Measurements from ENCODE around the gene C13orf46. TPM values are rescaled to one million over a fixed set of nuclear protein-coding genes. Genes with fewer than 3 reads are reported as not detected.

The C13orf46 gene
- polyA plus RNA-seq, 1 donor, result 0.10 TPM

GRCh38 chr13:113939129-113939943 lies 34.5 kb downstream of the C13orf46 start:
- DNase-seq, result no peak

- DNase-seq, result no peak
Observed at GRCh38 chr13:113938716-113939115, 35.2 kb downstream of the C13orf46 start.

DNA sequence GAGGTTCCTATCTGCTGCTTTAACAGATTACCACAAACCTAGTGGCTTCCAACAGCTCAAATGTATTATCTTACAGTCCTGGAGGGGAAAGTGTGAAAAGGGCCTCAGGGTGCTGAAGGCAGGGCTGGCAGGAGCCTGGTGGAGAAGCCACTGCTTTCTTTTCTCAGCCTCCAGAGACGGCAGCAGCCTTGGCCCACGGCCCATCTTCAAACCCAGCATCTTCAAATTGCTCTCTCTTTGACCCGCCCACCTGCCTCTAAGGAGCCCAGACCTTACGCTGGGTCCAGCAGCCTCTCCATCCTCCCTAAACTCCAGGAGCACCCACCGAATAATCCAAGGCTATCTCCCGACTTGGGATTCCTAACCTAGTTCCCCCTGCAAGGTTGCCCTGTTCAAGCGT lies 35.6 kb downstream of the C13orf46 start:
- no peak for DNase-seq

DNA sequence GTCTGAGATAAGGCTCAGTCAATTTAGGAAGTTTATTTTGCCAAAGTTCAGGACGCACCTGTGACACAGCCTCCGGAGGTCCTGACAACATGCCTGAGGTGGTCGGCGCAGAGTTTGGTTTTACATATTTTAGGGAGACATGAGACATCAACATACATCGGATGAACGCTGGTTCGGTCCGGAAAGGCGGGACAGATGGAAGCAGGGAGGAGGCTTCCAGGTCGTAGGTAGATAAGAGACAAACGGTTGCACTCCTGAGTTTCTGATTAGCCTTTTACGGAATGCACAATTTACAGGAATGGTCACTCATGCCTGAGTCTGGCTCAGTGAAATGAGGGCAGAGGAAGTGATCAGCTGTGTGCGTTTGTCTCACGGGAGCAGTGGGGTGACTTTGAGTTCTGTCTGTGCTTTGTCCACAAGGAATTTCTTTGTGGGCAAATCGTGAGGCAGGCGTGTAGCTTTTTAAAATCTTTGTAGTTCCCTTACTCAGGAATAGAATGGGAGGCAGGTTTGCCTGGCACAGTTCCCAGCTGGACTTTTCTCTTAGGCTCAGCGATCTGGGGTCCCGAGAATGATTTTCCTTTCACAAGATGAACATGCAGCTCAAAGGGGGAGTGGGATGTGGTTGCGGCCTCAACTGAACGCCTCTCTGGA lies 36.2 kb downstream of the C13orf46 start:
- no peak for DNase-seq

- no peak for DNase-seq
Observed at GRCh38 chr13:113937073-113937472, 36.8 kb downstream of the C13orf46 start.

DNA sequence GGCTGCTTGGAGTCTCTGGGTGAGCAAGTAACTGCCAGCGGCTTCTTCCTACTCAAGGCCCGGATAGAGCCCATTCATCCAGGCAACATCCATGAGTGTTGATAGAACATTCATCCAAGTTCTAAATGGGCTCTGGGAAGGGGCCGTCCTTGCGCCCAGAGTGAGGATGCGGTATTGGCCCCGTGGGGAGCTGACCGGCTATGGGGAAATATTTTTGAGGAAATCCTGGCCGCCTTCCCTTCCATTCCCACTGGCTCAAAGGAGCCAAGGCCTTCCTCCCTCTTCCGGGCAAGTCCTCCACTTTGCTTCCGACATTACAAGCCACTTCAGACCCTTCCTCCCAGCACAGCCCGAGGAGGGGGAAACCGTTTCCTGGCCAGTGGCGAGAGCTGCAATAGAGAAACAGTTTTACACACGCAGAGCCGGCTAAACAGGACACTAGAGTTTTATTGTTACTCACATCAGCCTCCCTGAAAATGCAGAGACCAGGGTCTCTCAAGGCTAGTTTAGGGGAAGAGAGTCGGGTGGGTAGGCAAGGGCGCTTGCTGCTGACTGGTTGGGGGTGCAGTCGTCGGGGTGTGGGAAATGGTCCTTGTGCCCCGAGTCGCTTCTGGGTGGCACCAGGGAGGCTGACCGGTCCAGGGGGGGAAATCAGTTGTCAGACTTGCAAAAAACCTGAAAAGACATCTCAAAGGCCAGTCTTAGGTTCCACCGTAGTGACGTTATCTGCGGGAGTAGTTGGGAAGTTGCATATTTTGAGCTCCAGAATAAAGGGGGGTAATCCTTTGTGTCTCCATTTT lies 37.5 kb downstream of the C13orf46 start:
- no peak for DNase-seq

DNA sequence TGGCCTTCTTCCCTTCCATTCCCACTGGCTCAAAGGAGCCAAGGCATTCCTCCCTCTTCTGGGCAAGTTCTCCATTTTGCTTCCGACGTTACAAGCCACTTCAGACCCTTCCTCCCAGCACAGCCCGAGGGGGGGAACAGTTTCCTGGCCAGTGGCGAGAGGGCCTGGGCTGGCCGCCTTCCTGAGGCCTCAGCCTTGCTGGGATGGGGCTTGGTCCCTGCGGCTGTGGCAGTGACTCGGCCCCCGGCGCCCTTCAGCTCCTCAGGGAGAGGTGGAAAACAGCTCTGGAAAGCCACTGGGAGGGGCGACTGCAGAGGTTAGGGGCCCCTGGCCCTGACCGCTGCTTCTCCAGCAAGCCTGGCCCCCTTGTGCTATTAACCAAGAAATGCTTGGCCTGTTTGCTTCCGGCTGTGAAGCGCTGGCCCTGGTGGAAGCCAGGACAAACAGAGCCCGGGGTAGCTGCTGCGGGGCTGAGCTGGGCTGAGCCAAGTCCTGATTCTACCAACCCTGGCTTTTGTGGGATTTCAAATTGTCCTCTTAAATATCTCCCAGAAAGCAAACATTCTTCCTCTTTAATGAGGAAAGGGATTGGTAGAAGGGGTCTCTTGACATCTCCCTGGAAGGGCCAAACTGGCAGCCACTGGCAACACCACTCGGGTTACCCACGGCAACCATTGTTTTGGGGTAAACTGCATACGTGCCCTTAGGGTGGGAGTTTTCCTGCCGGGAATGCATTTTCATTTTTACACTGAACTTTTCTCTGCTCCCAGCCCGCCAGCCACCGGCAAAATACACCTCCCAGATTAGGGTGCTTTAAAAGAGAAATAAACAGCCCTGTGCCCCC lies 38.7 kb downstream of the C13orf46 start:
- no peak for DNase-seq

GRCh38 chr13:113934576-113934975 lies 39.3 kb downstream of the C13orf46 start:
- no peak for DNase-seq

DNA sequence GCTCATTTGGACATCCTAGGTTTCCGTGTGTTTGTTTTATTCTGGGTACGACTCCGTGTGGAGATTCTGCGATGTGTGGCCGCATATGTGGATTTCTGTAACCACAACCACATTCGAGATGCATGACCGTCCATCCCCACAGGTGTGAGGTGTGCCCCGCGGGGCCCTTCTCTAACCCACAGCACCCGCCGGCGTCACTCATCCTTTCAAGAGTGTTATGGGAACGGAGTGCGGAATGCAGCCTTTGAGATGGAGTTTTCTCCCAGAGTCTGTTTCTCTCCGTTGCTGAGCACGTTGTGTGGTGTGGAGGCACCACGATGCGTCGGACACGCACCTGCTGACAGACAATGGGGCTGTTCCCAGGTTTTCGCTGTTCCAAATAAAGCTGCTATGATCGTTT lies 40.0 kb downstream of the C13orf46 start:
- DNase-seq, result no peak

DNA sequence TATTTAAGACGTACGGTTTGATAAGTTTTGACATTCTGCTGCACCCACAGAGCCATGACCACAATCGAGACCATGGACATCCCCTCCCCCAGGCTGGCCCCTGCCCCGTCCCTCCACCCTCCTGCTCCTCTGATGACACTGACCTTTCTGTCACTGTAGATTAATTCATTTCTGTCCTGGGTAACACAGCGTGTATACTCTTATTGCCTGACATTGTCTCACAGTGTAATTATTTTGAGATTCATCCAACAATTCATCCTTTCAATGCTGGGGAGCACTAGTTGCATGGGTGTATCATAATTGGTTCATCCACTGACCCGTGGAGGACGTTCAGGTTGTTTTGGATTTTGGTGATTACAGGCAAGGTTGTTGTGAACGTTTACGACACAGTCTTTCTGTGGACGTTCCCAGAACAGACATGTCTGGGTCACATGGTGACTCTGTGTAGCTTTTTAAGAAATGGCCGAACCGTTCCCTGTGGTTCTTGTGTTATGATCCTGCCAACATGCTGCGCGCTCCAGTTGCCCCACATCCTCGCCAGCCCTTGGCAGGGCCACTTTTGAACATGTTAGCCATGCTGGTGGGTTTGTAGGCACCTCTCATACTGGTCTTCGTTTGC lies 41.9 kb downstream of the C13orf46 start:
- DNase-seq, result no peak

GRCh38 chr13:113930671-113931637 lies 42.9 kb downstream of the C13orf46 start:
- DNase-seq, result no peak

GRCh38 chr13:113929628-113930615 lies 44.0 kb downstream of the C13orf46 start:
- DNase-seq, result no peak

- no peak for DNase-seq
Observed at GRCh38 chr13:113928685-113929627, 44.9 kb downstream of the C13orf46 start.

GRCh38 chr13:113927661-113928581 lies 46.0 kb downstream of the C13orf46 start:
- DNase-seq, result no peak

DNA sequence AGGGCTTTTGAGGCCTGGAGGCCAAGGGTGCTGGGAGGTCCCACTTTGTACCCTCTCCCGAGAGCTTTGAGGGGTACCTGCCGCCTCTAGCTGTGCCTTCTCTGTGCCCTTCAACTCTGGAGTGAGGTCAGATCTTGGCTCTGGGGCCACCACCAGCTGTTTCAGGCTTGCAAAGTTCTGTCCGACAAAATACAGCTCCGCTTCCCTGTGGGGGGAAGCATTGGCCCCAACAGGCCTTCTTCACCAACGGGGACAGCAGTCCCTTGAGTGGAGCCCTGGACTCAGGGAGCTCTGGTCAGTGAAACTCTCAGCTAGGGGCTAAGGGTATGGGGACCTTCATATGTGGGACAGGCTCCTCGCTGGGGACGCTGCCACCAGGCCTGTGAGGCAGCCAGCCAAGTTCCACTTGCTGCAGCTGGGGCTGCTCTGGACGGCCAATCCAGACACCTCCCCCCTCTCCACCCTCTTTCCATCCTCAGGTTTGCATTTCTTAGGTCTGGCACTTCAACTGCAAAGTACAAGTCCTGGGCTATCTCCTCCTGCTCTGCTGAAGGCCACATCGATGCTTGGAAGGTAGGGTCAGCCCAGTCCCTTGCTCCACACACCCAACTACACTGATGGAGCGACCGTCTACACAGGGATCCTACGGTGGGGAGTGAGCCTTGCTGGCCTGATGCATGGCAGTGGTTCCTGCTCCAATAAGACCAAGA lies 46.8 kb downstream of the C13orf46 start:
- DNase-seq, result no peak

- no peak for DNase-seq
Observed at GRCh38 chr13:113926301-113926761, 47.5 kb downstream of the C13orf46 start.

All from left kidney (tissue), 2 donors.